K562 (cell line): ENCODE measurements around the gene ARFGAP1. TPM values are rescaled to one million over a fixed set of nuclear protein-coding genes. Genes with fewer than 3 reads are reported as not detected.

Source experiments
- ATAC-seq: fragments of 200-7000 bp; cut with Tn5 transposase; 3 replicates; pipeline ENCODE4 v1.9.1; 2020; ENCODE audit warnings: moderate library complexity
- BruUV-seq: library from RNA; stranded (reverse); fragments of 400-500 nt; replicated peaks from 2 replicates; lab custom pipeline; 2021; lab: Mats Ljungman, UMichigan
- CTCF ChIA-PET: fragments of 300-600 bp; formaldehyde crosslinking; extraction: SDS; loops from one replicate; lab custom pipeline; 2021; ENCODE audit warnings: low intra/inter-chr PET ratio; lab: Yijun Ruan, JAX
- POLR2A ChIA-PET: fragments of 300-600, 350-650 bp; sonication (Branson Sonifier 250); formaldehyde crosslinking; extraction: SDS; loops from one replicate; lab custom pipeline; 2021; ENCODE audit warnings: antibody characterized with exemption, inconsistent platforms; lab: Yijun Ruan, JAX
- DNase-seq, 4 experiments: peaks; one replicate each; pipeline versions ENCODE4 v3.0.0 to v3.0.0-alpha.2; 2011 to 2018; ENCODE audit warnings: low spot score in 3 of 4, mixed read lengths in 3 of 4; ENCODE audit errors: extremely low read depth in 1 of 4
- FAIRE-seq: peaks from 2 replicates; lab custom pipeline; 2011; peaks lifted over from hg19 to GRCh38; lab: Jason Lieb, UNC
- H2AFZ ChIP-seq: 2 replicates; pipeline ENCODE4 v1.6.0; 2011; ENCODE audit warnings: low read depth, low read length, control low read depth, inconsistent platforms
- H3K27ac ChIP-seq: fragments of 200-600 bp; 3 replicates; pipeline ENCODE4 v1.8.0; 2011; ENCODE audit warnings: low read depth, mild to moderate bottlenecking, control low read depth, inconsistent platforms, low read length, moderate library complexity, mixed read lengths; ENCODE audit errors: extremely low read depth
- H3K27me3 ChIP-seq, 2 experiments: fragments of 300-600 bp in 1 of 2; 2 replicates in 1 of 2; 3 replicates in 1 of 2; pipeline versions ENCODE4 v1.6.0 to v1.8.0; 2011; ENCODE audit warnings: inconsistent platforms in 2 of 2, low read length in 2 of 2, mild to moderate bottlenecking in 1 of 2, mixed read lengths in 1 of 2, moderate library complexity in 1 of 2; ENCODE audit not compliant: control insufficient read depth in 2 of 2, insufficient read depth in 2 of 2
- H3K36me3 ChIP-seq: fragments of 300-600 bp; 3 replicates; pipeline ENCODE4 v1.8.0; 2011; ENCODE audit warnings: mild to moderate bottlenecking, low read length, inconsistent platforms; ENCODE audit not compliant: control insufficient read depth, insufficient read depth
- H3K4me1 ChIP-seq, 2 experiments: fragments of 200-600 bp in 1 of 2; replicated peaks in 1 of 2; 2 replicates in 1 of 2; 3 replicates in 1 of 2; pipeline versions ENCODE4 v1.5.1 to v1.8.0; 2011; ENCODE audit warnings: inconsistent platforms in 2 of 2, low read length in 2 of 2, mild to moderate bottlenecking in 1 of 2, mixed read lengths in 1 of 2, moderate library complexity in 1 of 2; ENCODE audit not compliant: control insufficient read depth in 2 of 2, insufficient read depth in 2 of 2
- H3K4me2 ChIP-seq: 2 replicates; pipeline ENCODE4 v1.6.1; 2011; ENCODE audit warnings: low read length, control low read depth, inconsistent platforms, mixed read lengths; ENCODE audit not compliant: insufficient read depth
- H3K4me3 ChIP-seq: fragments of 200-600 bp; sonication (generic), shearing (Covaris generic); 2 replicates; pipeline ENCODE4 v1.5.1; 2016; ENCODE audit warnings: control low read depth, inconsistent platforms
- H3K79me2 ChIP-seq: fragments of 200-600 bp; 3 replicates; pipeline ENCODE4 v1.8.0; 2011; ENCODE audit warnings: low read length, inconsistent platforms; ENCODE audit not compliant: control insufficient read depth, insufficient read depth
- H3K9ac ChIP-seq, 2 experiments: 2 replicates each; pipeline versions ENCODE4 v1.6.0 to v1.6.1; 2011; ENCODE audit warnings: low read depth in 2 of 2, low read length in 2 of 2, control low read depth in 1 of 2, inconsistent platforms in 1 of 2, mild to moderate bottlenecking in 1 of 2, mixed read lengths in 1 of 2; ENCODE audit not compliant: insufficient read depth in 1 of 2
- H3K9me1 ChIP-seq: one replicate; pipeline ENCODE4 v1.6.0; 2011; ENCODE audit warnings: inconsistent platforms, mild to moderate bottlenecking, low read length, moderate library complexity; ENCODE audit not compliant: control insufficient read depth, insufficient read depth
- H3K9me3 ChIP-seq: replicated peaks from 2 replicates; pipeline ENCODE4 v1.5.1; 2011; ENCODE audit warnings: low read depth, low read length, inconsistent platforms; ENCODE audit not compliant: control insufficient read depth, insufficient read depth
- H4K20me1 ChIP-seq: replicated peaks from 2 replicates; pipeline ENCODE4 v1.6.1; 2011; ENCODE audit warnings: low read length, inconsistent platforms, mixed read lengths; ENCODE audit not compliant: control insufficient read depth, insufficient read depth
- CLOCK ChIP-seq: fragments of 250-450 bp; sonication (Bioruptor Pico); IDR thresholded peaks from 2 replicates; pipeline ENCODE4 v1.4.0; 2020; ENCODE audit warnings: mild to moderate bottlenecking, moderate library complexity, borderline replicate concordance
- E2F1 ChIP-seq: sonication (generic); formaldehyde crosslinking; IDR thresholded peaks from 2 replicates; pipeline ENCODE4 v1.8.1; 2023; ENCODE audit warnings: mild to moderate bottlenecking, missing genetic modification reagents, moderate library complexity
- E2F4 ChIP-seq: sonication (generic); formaldehyde crosslinking; IDR thresholded peaks from 2 replicates; pipeline ENCODE4 v1.8.0; 2022; ENCODE audit warnings: mild to moderate bottlenecking, low read depth, missing genetic modification reagents
- MAX ChIP-seq: sonication (generic); formaldehyde crosslinking; IDR thresholded peaks from 2 replicates; pipeline ENCODE4 v1.9.0; 2022; ENCODE audit warnings: mild to moderate bottlenecking, missing genetic modification reagents
- MCM3 ChIP-seq: fragments of 450-650 bp; IDR thresholded peaks from 2 replicates; pipeline ENCODE4 v1.6.1; 2016
- PKNOX1 ChIP-seq: fragments of 450-650 bp; IDR thresholded peaks from 2 replicates; pipeline ENCODE4 v1.6.1; 2016
- SMAD1 ChIP-seq: fragments of 150-350 bp; IDR thresholded peaks from 2 replicates; pipeline ENCODE4 v1.6.1; 2014; ENCODE audit warnings: low read length, low read depth; ENCODE audit not compliant: partially characterized antibody
- SMARCA4 ChIP-seq: fragments of 450-650 bp; IDR thresholded peaks from 2 replicates; pipeline ENCODE4 v1.6.1; 2016
- THRB ChIP-seq: fragments of 450-650 bp; formaldehyde crosslinking; conservative IDR thresholded peaks from 2 replicates; pipeline ENCODE4 v1.4.0; 2022; ENCODE audit warnings: mild to moderate bottlenecking, missing genetic modification characterization
- ZC3H11A ChIP-seq: IDR thresholded peaks from 2 replicates; pipeline ENCODE4 v1.6.1; 2012; ENCODE audit warnings: low read depth, low read length, improper control_type of control experiment
- ZKSCAN8 ChIP-seq: fragments of 200-800 bp; sonication (Bioruptor generic); IDR thresholded peaks from 2 replicates; pipeline ENCODE4 v1.6.1; 2016; ENCODE audit warnings: missing genetic modification characterization, missing compliant biosample characterization
- whole genome bisulfite sequencing: fragments of 100-300 bp; shearing (Covaris generic); methylation state at CpG from one replicate; pipeline ENCODE4 v1.1.6; 2016; ENCODE audit warnings: low coverage, mixed read lengths; ENCODE audit not compliant: insufficient coverage; ENCODE audit errors: missing lambda C conversion rate; 5-methylcytosine and 5-hydroxymethylcytosine counted together
- in situ Hi-C: fragments of 300-500 bp; cut with MboI; formaldehyde crosslinking; loops from 4 replicates; pipeline ENCODE4 v1.15.0; 2018; ENCODE audit warnings: inconsistent platforms, mixed read lengths
- intact Hi-C: fragments of 100-400 bp; cut with micrococcal nuclease; formaldehyde crosslinking; loops from 2 replicates; pipeline ENCODE4 v1.14.2; 2022
- polyA plus RNA-seq, 8 experiments: library from polyadenylated mRNA; depleted of rRNA in 4 of 8; stranded (reverse) in 5 of 8; unstranded in 3 of 8; fragments of >200 nt; fragmentation: Nextera tagmentation in 2 of 8; fragmentation: Illumina TruSeq in 1 of 8; extraction: Ambion mirVana in 2 of 8; extraction: Trizol in 1 of 8; gene quantifications; 2 replicates each; pipeline versions ENCODE4 v1.2.1 to v1.2.3, GENCODE V29; 2011 to 2014; ENCODE audit warnings: inconsistent platforms in 1 of 8, missing spikeins in 1 of 8
- total RNA-seq, 7 experiments: library from RNA; depleted of rRNA in 6 of 7; stranded (reverse); fragments of >200 nt in 6 of 7; fragmentation: Illumina TruSeq in 2 of 7; extraction: Trizol in 2 of 7; gene quantifications; 2 replicates each; pipeline versions ENCODE4 v1.2.1 to v1.2.3, GENCODE V29; 2011 to 2021; ENCODE audit warnings: low replicate concordance in 1 of 7

ARFGAP1 gene
- total and polyA plus RNA-seq, 9 of the 15 experiments (the other 6 are each of a cell fraction or from before 2014, with no cell fraction given), result 0.53 to 102 (median 33.5) TPM

GRCh38 chr20:63310265-63310991 lies 37.8 kb downstream of the ARFGAP1 start (continued):
- TF ChIP-seq SMARCA4 (no peak), MAX (no peak), CLOCK (no peak), ZC3H11A (no peak), ZKSCAN8 (CRISPR knock-in tag) (no peak)

GRCh38 chr20:63311186-63311832 lies 38.7 kb downstream of the ARFGAP1 start:
- WGBS, result 2% methylated on average over 8 of the region's 29 CpGs
- BruUV-seq, result no TSS peak
- TF ChIP-seq E2F4 (CRISPR knock-in tag) (no peak), PKNOX1 (no peak), THRB (CRISPR knock-in tag) (no peak), E2F1 (CRISPR knock-in tag) (no peak), SMAD1 (no peak), MCM3 (no peak)

More at GRCh38 chr20:63311186-63311832, 38.7 kb downstream of the ARFGAP1 start:
- no peaks in the 10 kb centered on the region for H3K36me3 ChIP-seq
- no peak overlapping the region for H3K9ac ChIP-seq
- intact Hi-C loops (loop anchor here (2.0 kb wide), 1 partner anchor 69 kb away; no protein-coding TSS in a partner anchor), in situ Hi-C loops (no loop called here)
- FAIRE-seq, result no peak
- POLR2A ChIA-PET, result interaction anchor here (0.7 kb wide), 1 partner anchor 894 kb away, joined by 3 read pairs; no protein-coding TSS in a partner anchor
- H3K9me3 ChIP-seq, result no peaks in the 10 kb centered on the region
- DNase-seq, result no peak
- H4K20me1 ChIP-seq, result peaks cover 12% of the 10 kb centered on the region; the same call in 1 of the 2 replicates
- H2AFZ ChIP-seq, result no peak overlapping the region
- peaks cover 0 to 58% of the 10 kb centered on the region in 2 experiments; a peak in 2 of 5 replicates for H3K27me3 ChIP-seq
- no peak overlapping the region for H3K4me3 ChIP-seq
- CTCF ChIA-PET, result no interaction called here
- peaks cover 0 to 71% of the 10 kb centered on the region in 2 experiments; a peak in 2 of 5 replicates for H3K4me1 ChIP-seq
- no peak overlapping the region for H3K27ac ChIP-seq
- no peaks in the 10 kb centered on the region for H3K79me2 ChIP-seq
- ATAC-seq, result no peak
- H3K9me1 ChIP-seq, result no peaks in the 10 kb centered on the region
- no peak overlapping the region for H3K4me2 ChIP-seq
